H1 (cell line): ENCODE measurements around the gene NLRC3. TPM values are rescaled to one million over a fixed set of nuclear protein-coding genes. Genes with fewer than 3 reads are reported as not detected.

Source experiments
- CTCF ChIA-PET: fragments of 300-600 bp; sonication (Branson Sonifier 250); formaldehyde crosslinking; loops from one replicate; lab custom pipeline; 2021; ENCODE audit not compliant: partially characterized antibody; lab: Charles Lee
- POLR2A ChIA-PET: fragments of 300-600 bp; sonication (Branson Sonifier 250); formaldehyde crosslinking; loops from one replicate; lab custom pipeline; 2021; ENCODE audit warnings: inconsistent platforms; ENCODE audit not compliant: partially characterized antibody; lab: Charles Lee
- DNase-seq, 2 experiments: peaks; one replicate each; pipeline versions ENCODE4 v3.0.0 to v3.0.0-alpha.2; 2010 to 2022; ENCODE audit warnings: low spot score in 2 of 2, low read depth in 1 of 2, mixed read lengths in 1 of 2
- FAIRE-seq: peaks from 2 replicates; lab custom pipeline; 2011; peaks lifted over from hg19 to GRCh38; lab: Jason Lieb, UNC
- H2AFZ ChIP-seq: 2 replicates; pipeline ENCODE4 v1.8.1; 2012; ENCODE audit warnings: low read length, inconsistent platforms
- H2AK5ac ChIP-seq: 2 replicates; pipeline ENCODE4 v1.6.1; 2013; ENCODE audit warnings: low read depth, low read length
- H2BK120ac ChIP-seq: replicated peaks from 2 replicates; pipeline ENCODE3; 2013; ENCODE audit warnings: low read depth, low read length, inconsistent platforms
- H2BK12ac ChIP-seq: 2 replicates; pipeline ENCODE4 v1.6.1; 2013; ENCODE audit warnings: low read depth, low read length
- H2BK15ac ChIP-seq: 2 replicates; pipeline ENCODE4 v1.6.1; 2013; ENCODE audit warnings: low read length
- H2BK20ac ChIP-seq: 2 replicates; pipeline ENCODE4 v1.6.1; 2013; ENCODE audit warnings: low read length
- H2BK5ac ChIP-seq: 2 replicates; pipeline ENCODE4 v1.6.1; 2013; ENCODE audit warnings: low read depth, low read length
- H3K14ac ChIP-seq: 2 replicates; pipeline ENCODE4 v1.6.1; 2013; ENCODE audit warnings: inconsistent platforms; ENCODE audit not compliant: insufficient read length
- H3K18ac ChIP-seq: 2 replicates; pipeline ENCODE4 v1.6.1; 2013; ENCODE audit warnings: low read length; ENCODE audit errors: extremely low read depth
- H3K23ac ChIP-seq: 2 replicates; pipeline ENCODE4 v1.6.1; 2013; ENCODE audit warnings: inconsistent platforms; ENCODE audit not compliant: insufficient read length
- H3K23me2 ChIP-seq: 2 replicates; pipeline ENCODE4 v1.6.1; 2013; ENCODE audit warnings: low read depth, low read length
- H3K27ac ChIP-seq: 2 replicates; pipeline ENCODE4 v1.6.1; 2011; ENCODE audit warnings: low read depth, low read length, inconsistent platforms
- H3K27me3 ChIP-seq, 4 experiments: replicated peaks in 1 of 4; 1 replicate in 1 of 4; 2 replicates in 3 of 4; pipeline versions ENCODE4 v1.6.1 to v1.8.1; 2011 to 2013; ENCODE audit warnings: low read length in 3 of 4, mild to moderate bottlenecking in 3 of 4, inconsistent platforms in 2 of 4, mixed read lengths in 2 of 4, moderate library complexity in 1 of 4; ENCODE audit not compliant: control insufficient read depth in 3 of 4, insufficient read depth in 3 of 4; ENCODE audit errors: extremely low read depth in 1 of 4
- H3K36me3 ChIP-seq, 4 experiments: 2 replicates each; pipeline versions ENCODE4 v1.6.1 to v1.8.1; 2011 to 2013; ENCODE audit warnings: mild to moderate bottlenecking in 4 of 4, low read length in 3 of 4, moderate library complexity in 2 of 4, control low read depth in 1 of 4, inconsistent platforms in 1 of 4; ENCODE audit not compliant: insufficient read depth in 4 of 4, control insufficient read depth in 2 of 4
- H3K4ac ChIP-seq: replicated peaks from 2 replicates; pipeline ENCODE3; 2013; ENCODE audit warnings: low read length, low read depth, mixed read lengths, inconsistent platforms; ENCODE audit not compliant: insufficient read length
- H3K4me1 ChIP-seq, 4 experiments: replicated peaks in 1 of 4; 1 replicate in 1 of 4; 2 replicates in 3 of 4; pipeline versions ENCODE4 v1.6.1 to v1.8.1; 2011 to 2013; ENCODE audit warnings: low read length in 3 of 4, inconsistent platforms in 2 of 4, mixed read lengths in 1 of 4; ENCODE audit not compliant: insufficient read depth in 4 of 4, control insufficient read depth in 3 of 4
- H3K4me2 ChIP-seq, 2 experiments: 2 replicates each; pipeline versions ENCODE4 v1.6.1 to v1.8.1; 2011 to 2013; ENCODE audit warnings: low read depth in 2 of 2, low read length in 2 of 2, control low read depth in 1 of 2, inconsistent platforms in 1 of 2, mild to moderate bottlenecking in 1 of 2; ENCODE audit not compliant: insufficient read depth in 1 of 2
- H3K4me3 ChIP-seq, 4 experiments: fragments of 200-600, 300-600 bp in 1 of 4; sonication (generic), shearing (Covaris generic), sonication (Bioruptor Twin) in 1 of 4; 2 replicates each; pipeline versions ENCODE4 v1.5.1 to v1.8.1; 2011 to 2016; ENCODE audit warnings: low read length in 4 of 4, low read depth in 3 of 4, control low read depth in 2 of 4, inconsistent platforms in 2 of 4, mild to moderate bottlenecking in 2 of 4, mixed read lengths in 1 of 4, moderate library complexity in 1 of 4; ENCODE audit not compliant: insufficient read depth in 2 of 4; ENCODE audit errors: extremely low read depth in 1 of 4
- H3K56ac ChIP-seq: replicated peaks from 2 replicates; pipeline ENCODE3; 2013; ENCODE audit warnings: low read depth, mild to moderate bottlenecking, mixed read lengths, low read length, inconsistent platforms; ENCODE audit not compliant: insufficient read length
- H3K79me1 ChIP-seq: 2 replicates; pipeline ENCODE4 v1.6.1; 2013; ENCODE audit warnings: low read depth, low read length, control low read depth
- H3K79me2 ChIP-seq, 2 experiments: 2 replicates each; pipeline versions ENCODE4 v1.6.1 to v1.8.1; 2012 to 2013; ENCODE audit warnings: low read length in 2 of 2, mild to moderate bottlenecking in 2 of 2, inconsistent platforms in 1 of 2; ENCODE audit not compliant: insufficient read depth in 2 of 2, control insufficient read depth in 1 of 2
- H3K9ac ChIP-seq, 4 experiments: replicated peaks in 1 of 4; 1 replicate in 1 of 4; 2 replicates in 3 of 4; pipeline versions ENCODE4 v1.6.1 to v1.8.1; 2011 to 2013; ENCODE audit warnings: low read depth in 3 of 4, low read length in 3 of 4, control low read depth in 2 of 4, mild to moderate bottlenecking in 2 of 4, moderate library complexity in 2 of 4, inconsistent platforms in 1 of 4; ENCODE audit errors: extremely low read depth in 1 of 4
- H3K9me3 ChIP-seq, 2 experiments: 2 replicates each; pipeline versions ENCODE4 v1.6.1 to v1.8.1; 2012 to 2013; ENCODE audit warnings: mild to moderate bottlenecking in 2 of 2, moderate library complexity in 2 of 2, control low read depth in 1 of 2, inconsistent platforms in 1 of 2, low read depth in 1 of 2, low read length in 1 of 2, mixed read lengths in 1 of 2; ENCODE audit not compliant: insufficient read depth in 2 of 2
- H4K20me1 ChIP-seq, 2 experiments: replicated peaks in 1 of 2; 2 replicates each; pipeline versions ENCODE3 to v1.8.1; 2011 to 2013; ENCODE audit warnings: inconsistent platforms in 2 of 2, low read length in 2 of 2, mild to moderate bottlenecking in 1 of 2; ENCODE audit not compliant: insufficient read depth in 2 of 2, control insufficient read depth in 1 of 2
- H4K5ac ChIP-seq: 2 replicates; pipeline ENCODE4 v1.6.1; 2013; ENCODE audit warnings: low read length, low read depth, mixed read lengths, inconsistent platforms; ENCODE audit not compliant: insufficient read length
- H4K8ac ChIP-seq: 2 replicates; pipeline ENCODE4 v1.8.0; 2013; ENCODE audit warnings: mild to moderate bottlenecking, moderate library complexity, low read length, inconsistent platforms; ENCODE audit not compliant: insufficient read depth; ENCODE audit errors: extremely low read depth
- H4K91ac ChIP-seq: replicated peaks from 2 replicates; pipeline ENCODE3; 2013; ENCODE audit warnings: low read length, mixed read lengths, inconsistent platforms; ENCODE audit not compliant: insufficient read length
- GTF2F1 ChIP-seq: IDR thresholded peaks from 2 replicates; pipeline ENCODE4 v1.6.1; 2012; ENCODE audit warnings: low read depth, low read length, improper control_type of control experiment, borderline replicate concordance
- SAP30 ChIP-seq: fragments of 300-600 bp; sonication (generic); IDR thresholded peaks from 2 replicates; pipeline ENCODE4 v1.7.1; 2012; ENCODE audit warnings: low read length, moderate library complexity, mild to moderate bottlenecking, inconsistent platforms; ENCODE audit not compliant: insufficient read depth, insufficient replicate concordance
- TBP ChIP-seq: IDR thresholded peaks from 2 replicates; pipeline ENCODE4 v1.6.1; 2011; ENCODE audit warnings: low read depth, low read length, improper control_type of control experiment
- WGBS, 2 experiments: shearing (Covaris generic) in 1 of 2; methylation state at CpG; one replicate each; pipeline versions ENCODE4 v1.1.6 to v1.1.7; 2013 to 2015; ENCODE audit warnings: low lambda C conversion rate in 2 of 2, mixed read lengths in 2 of 2, inconsistent platforms in 1 of 2, low coverage in 1 of 2, missing lambda C conversion rate in 1 of 2; ENCODE audit not compliant: insufficient replicate concordance in 2 of 2, insufficient coverage in 1 of 2, insufficient read length in 1 of 2; ENCODE audit errors: extremely low coverage in 1 of 2, missing lambda C conversion rate in 1 of 2; 5-methylcytosine and 5-hydroxymethylcytosine counted together
- polyA plus RNA-seq, 7 experiments: library from polyadenylated mRNA; depleted of rRNA in 3 of 7; stranded (reverse) in 5 of 7; unstranded in 2 of 7; fragments of >200 nt in 5 of 7; fragments of 200-250 nt in 2 of 7; gene quantifications; 1 replicate in 5 of 7; 2 replicates in 1 of 7; 4 replicates in 1 of 7; pipeline versions ENCODE4 v1.2.1 to v1.2.3, GENCODE V29; 2011 to 2013; ENCODE audit warnings: missing spikeins in 2 of 7, mixed read lengths in 2 of 7
- total RNA-seq: library from RNA; stranded (reverse); fragmentation: NEBNext Ultra II Directional; extraction: Animal tissue kit (Norgen Biotek cat#: 25700); gene quantifications from 2 replicates; pipeline ENCODE4 v1.2.1, GENCODE V29; 2021

NLRC3 gene
- total and polyA plus RNA-seq, 2 of the 8 experiments (the other 6 are each of a cell fraction or from before 2014, with no cell fraction given), result 0.18 to 0.20 TPM

- Histone ChIP-seq H3K56ac (no peak overlapping the region), H2AK5ac (no peak overlapping the region), H3K18ac (no peak overlapping the region), H2BK15ac (no peak overlapping the region), H4K91ac (no peak overlapping the region), H3K27ac (no peak overlapping the region), H3K79me2 (no peaks in the 10 kb centered on the region), H4K20me1 (peaks cover 0 to 2% of the 10 kb centered on the region in 2 experiments)
- POLR2A ChIA-PET, result interaction anchor here (0.7 to 1.6 kb wide), 5 partner anchors 9 to 95 kb away, joined by 3 to 7 read pairs (median 3); no protein-coding TSS in a partner anchor
- no peak for DNase-seq
- TF ChIP-seq GTF2F1 (no peak), SAP30 (no peak), TBP (no peak)
- TF ChIP-seq, all 59 proteins: peak for 0
- Histone ChIP-seq H2BK12ac (peak overlapping the region; percentile 50; the same call in 1 of the 2 replicates), H3K14ac (no peak overlapping the region), H4K5ac (no peak overlapping the region), H2BK20ac (no peak overlapping the region), H3K4me3 (no peak overlapping the region), H3K4me2 (no peak overlapping the region), H3K27me3 (no peaks in the 10 kb centered on the region), H3K9ac (no peak overlapping the region; a peak in 1 of 7 replicates), H2BK5ac (peak overlapping the region; percentile 60), H4K8ac (no peak overlapping the region), H3K4me1 (peaks cover 0 to 9% (median 7%) of the 10 kb centered on the region in 4 experiments; a peak in 6 of 7 replicates), H3K9me3 (no peaks in the 10 kb centered on the region), H3K23me2 (no peaks in the 10 kb centered on the region; the same call in 1 of the 2 replicates), H3K36me3 (peaks cover 0 to 10% (median 3%) of the 10 kb centered on the region in 4 experiments; a peak in 2 of 8 replicates), H3K23ac (no peak overlapping the region), H3K4ac (no peak overlapping the region), H3K79me1 (no peaks in the 10 kb centered on the region), H2AFZ (no peak overlapping the region), H2BK120ac (no peak overlapping the region)
- CTCF ChIA-PET, result interaction anchor here (1.1 kb wide), 2 partner anchors 53 to 97 kb away, joined by 3 to 4 read pairs; no protein-coding TSS in a partner anchor
- 98% methylated on average over 11 of the region's 11 CpGs; no CpG with 5 or more reads in 1 of the 2 experiments for WGBS, 2 experiments
- FAIRE-seq, result no peak
Measured at GRCh38 chr16:3580251-3580651, 3.0 kb upstream of the NLRC3 start.
